Esophagus muscularis mucosa (tissue), 3 donors: Measurements from ENCODE around the gene RNF217.

Experiments used
- CTCF ChIP-seq, 3 experiments: fragments of 200-600 bp in 2 of 3; fragments of 450-650 bp in 1 of 3; sonication (generic) in 2 of 3; IDR thresholded peaks; one replicate each; pipeline ENCODE4 v1.5.1; 2017 to 2019; ENCODE audit warnings: antibody characterized with exemption in 3 of 3, mild to moderate bottlenecking in 2 of 3, moderate library complexity in 1 of 3
- POLR2A ChIP-seq: fragments of 450-650 bp; IDR thresholded peaks from one replicate; pipeline ENCODE4 v1.6.1; 2017; ENCODE audit warnings: antibody characterized with exemption, moderate library complexity, mild to moderate bottlenecking, low read depth

- TF ChIP-seq CTCF (IDR thresholded peaks at IDR 0.05) = no peak
- TF ChIP-seq POLR2A = no peak
These were observed 42.0 kb downstream of the RNF217 start for GRCh38 chr6:125004198-125004597.
